ENCODE data around the gene CGB5.
"Not testable (repeated sequence)": the region's sequence is repeated elsewhere in the genome, so short reads cannot be mapped to it uniquely, and the experiment has no call there.

The CGB5 gene

GRCh38 chr19:49056101-49056901, 12.7 kb downstream of the CGB5 start:
- peak overlapping the region; percentile 64 for H3K4me3 ChIP-seq (ENCODE audit: low read length)
- no peaks in the 10 kb centered on the region for H4K20me1 ChIP-seq (ENCODE audit: control insufficient read depth, insufficient read depth, low read depth, low read length)
- H3K27me3 ChIP-seq (ENCODE audit: control insufficient read depth, low read length), result peaks cover 49% of the 10 kb centered on the region

GRCh38 chr19:49056902-49057596, 13.4 kb downstream of the CGB5 start:
- H3K79me2 ChIP-seq (ENCODE audit: control insufficient read depth, low read length); H3K9me2 ChIP-seq (replicated peaks; ENCODE audit: control insufficient read depth, low read length); H3K36me3 ChIP-seq (ENCODE audit: control insufficient read depth, low read length); H3K4me3 ChIP-seq (ENCODE audit: low read length); H3F3A ChIP-seq (ENCODE audit: control insufficient read depth, insufficient read depth); H4K20me1 ChIP-seq (ENCODE audit: control insufficient read depth, insufficient read depth, low read depth, low read length); H3K27ac ChIP-seq (ENCODE audit: low read depth, low read length); H3K9me3 ChIP-seq (ENCODE audit: control insufficient read depth, insufficient read depth, low read length): not testable (repeated sequence)
- Histone ChIP-seq H3K4me1 (ENCODE audit: control insufficient read depth, low read length) (peaks cover 12% of the 10 kb centered on the region), H3K4me2 (ENCODE audit: low read length) (peak overlapping the region; percentile 65), H3K27me3 (ENCODE audit: control insufficient read depth, low read length) (peaks cover 57% of the 10 kb centered on the region)

More at GRCh38 chr19:49056101-49056901, 12.7 kb downstream of the CGB5 start:
- H3K27ac ChIP-seq (ENCODE audit: low read depth, low read length), result no peak overlapping the region
- peak overlapping the region; percentile 65 for H3K4me2 ChIP-seq (ENCODE audit: low read length)
- H3K9me3 ChIP-seq (ENCODE audit: control insufficient read depth, insufficient read depth, low read length), result no peaks in the 10 kb centered on the region
- H3K9me2 ChIP-seq (replicated peaks; ENCODE audit: control insufficient read depth, low read length), result no peaks in the 10 kb centered on the region
- no peaks in the 10 kb centered on the region for H3K79me2 ChIP-seq (ENCODE audit: control insufficient read depth, low read length)
- H3K4me1 ChIP-seq (ENCODE audit: control insufficient read depth, low read length), result peaks cover 12% of the 10 kb centered on the region
- TF ChIP-seq EZH2phosphoT487 (IDR thresholded peaks at IDR 0.05; ENCODE audit: borderline replicate concordance, low read length) (peak; percentile 91), CTCF (IDR thresholded peaks at IDR 0.05; ENCODE audit: low read depth, low read length, poor library complexity, severe bottlenecking) (peak; percentile 23)
- no peaks in the 10 kb centered on the region for H3K36me3 ChIP-seq (ENCODE audit: control insufficient read depth, low read length)
- H3F3A ChIP-seq (ENCODE audit: control insufficient read depth, insufficient read depth), result no peaks in the 10 kb centered on the region

- Histone ChIP-seq H3K27ac (ENCODE audit: low read depth, low read length) (no peak within 1 kb of the TSS), H3K4me1 (ENCODE audit: control insufficient read depth, low read length) (peaks cover 12% of the 10 kb centered on the region), H4K20me1 (ENCODE audit: control insufficient read depth, insufficient read depth, low read depth, low read length) (no peaks in the 10 kb centered on the region), H3K79me2 (ENCODE audit: control insufficient read depth, low read length) (no peaks in the 10 kb centered on the region), H3K4me3 (ENCODE audit: low read length) (peak within 1 kb of the TSS; percentile 64; the same call in 1 of the 2 replicates), H3K9me3 (ENCODE audit: control insufficient read depth, insufficient read depth, low read length) (no peaks in the 10 kb centered on the region), H3K27me3 (ENCODE audit: control insufficient read depth, low read length) (peaks cover 59% of the 10 kb centered on the region), H3K9me2 (replicated peaks; ENCODE audit: control insufficient read depth, low read length) (no peaks in the 10 kb centered on the region), H3K36me3 (ENCODE audit: control insufficient read depth, low read length) (no peaks in the 10 kb centered on the region), H3F3A (ENCODE audit: control insufficient read depth, insufficient read depth) (no peaks in the 10 kb centered on the region), H3K4me2 (ENCODE audit: low read length) (peak within 1 kb of the TSS; percentile 65)
- TF ChIP-seq EZH2phosphoT487 (IDR thresholded peaks at IDR 0.05; ENCODE audit: borderline replicate concordance, low read length), result no peak
- TF ChIP-seq CTCF (IDR thresholded peaks at IDR 0.05; ENCODE audit: low read depth, low read length, poor library complexity, severe bottlenecking), result no peak
These were observed 14.1 kb downstream of the CGB5 start, which contains the start of gene CGB7 for GRCh38 chr19:49057636-49058234. Gene CGB7, minus strand, starts transcription at chr19:49057749. Its CDS starts 2,374 bp downstream, at chr19:49055375.

Data from DOHH2 (cell line).